ENCODE measurements around the gene C2orf78. TPM values are rescaled to one million over a fixed set of nuclear protein-coding genes. Genes with fewer than 3 reads are reported as not detected.

The C2orf78 gene
- total and polyA plus RNA-seq, 4 donors: 0.02 TPM; not detected in 3

GRCh38 chr2:73736855-73737779, 46.9 kb upstream of the C2orf78 start, which contains the start of gene TPRKB:
Gene TPRKB, minus strand, starts transcription at chr2:73737345. Its CDS starts 2,776 bp downstream, at chr2:73734569.
- DNase-seq (ENCODE audit: low spot score): peak; percentile 91
- Histone ChIP-seq H3K27me3 (ENCODE audit: control insufficient read depth in 4 of 4, insufficient read depth in 4 of 4, low read length in 3 of 4) (no peaks in the 10 kb centered on the region), H3K36me3 (ENCODE audit: control insufficient read depth in 4 of 4, insufficient read depth in 3 of 4, low read depth in 1 of 4, low read length in 3 of 4) (peaks cover 0 to 17% (median 13%) of the 10 kb centered on the region in 4 donors), H3K4me3 (ENCODE audit: low read depth in 1 of 3, low read length in 3 of 3) (peak within 1 kb of the TSS; percentile 70 to 100 (median 93)), H3K9ac (ENCODE audit: low read depth in 1 of 2, low read length in 2 of 2) (peak within 1 kb of the TSS; percentile 68 to 79), H3K4me1 (ENCODE audit: control insufficient read depth in 4 of 4, insufficient read depth in 4 of 4, low read length in 3 of 4) (peaks cover 0 to 17% (median 12%) of the 10 kb centered on the region in 4 donors), H3K27ac (ENCODE audit: low read depth in 1 of 2, low read length in 2 of 2) (peak within 1 kb of the TSS; percentile 43 to 64), H3K9me3 (ENCODE audit: control insufficient read depth in 4 of 4, low read length in 3 of 4) (peaks cover 0 to 4% (median 3%) of the 10 kb centered on the region in 4 donors)
- TF ChIP-seq HNF4A (conservative IDR thresholded peaks at IDR 0.05): peak; percentile 43 to 48
- no peak for TF ChIP-seq HNF4G (IDR thresholded peaks at IDR 0.05)
- TF ChIP-seq RXRA (IDR thresholded peaks at IDR 0.05): peak; percentile 56 to 71
- peak; percentile 94 to 98 for TF ChIP-seq EGR1 (IDR thresholded peaks at IDR 0.05; ENCODE audit: low read depth in 2 of 2)
- no peak for TF ChIP-seq CTCF (IDR thresholded peaks at IDR 0.05; ENCODE audit: low read depth, low read length, missing input control)
- TF ChIP-seq YY1 (IDR thresholded peaks at IDR 0.05): peak; percentile 95
- peak; percentile 58 to 68 for TF ChIP-seq RAD21 (IDR thresholded peaks at IDR 0.05)
- TF ChIP-seq MAX (IDR thresholded peaks at IDR 0.05): peak; percentile 98
- peak; percentile 56 for TF ChIP-seq REST (IDR thresholded peaks at IDR 0.05)
- TF ChIP-seq ZBTB33 (IDR thresholded peaks at IDR 0.05): peak; percentile 89
- TF ChIP-seq NR2F2 (IDR thresholded peaks at IDR 0.05): peak; percentile 98
- TF ChIP-seq GABPA (IDR thresholded peaks at IDR 0.05 in 1 of 2, conservative IDR thresholded peaks at IDR 0.05 in 1 of 2): peak; percentile 99 to 100
- TF ChIP-seq FOXA2 (IDR thresholded peaks at IDR 0.05): no peak
- TF ChIP-seq SP1 (IDR thresholded peaks at IDR 0.05): peak; percentile 88
- peak; percentile 56 for TF ChIP-seq FOXA1 (IDR thresholded peaks at IDR 0.05)
- peak; percentile 43 for TF ChIP-seq TAF1 (conservative IDR thresholded peaks at IDR 0.05)
- peak; percentile 41 to 53 for TF ChIP-seq JUND (IDR thresholded peaks at IDR 0.05)
- peak; percentile 20 for TF ChIP-seq ATF3 (IDR thresholded peaks at IDR 0.05)
- WGBS: under 1% methylated on average over 49 of the region's 49 CpGs
